Hepatocyte (in vitro differentiated cells): ENCODE results near the gene FREM1.

Experiments
- EZH2 ChIP-seq: fragments of 200-600 bp; sonication (generic); IDR thresholded peaks from 2 replicates; pipeline ENCODE4 v1.6.1; 2016; ENCODE audit warnings: antibody characterized with exemption, mild to moderate bottlenecking, borderline replicate concordance
- EZH2phosphoT487 ChIP-seq: fragments of 200-600 bp; sonication (generic); IDR thresholded peaks from one replicate; pipeline ENCODE4 v1.6.1; 2018; ENCODE audit warnings: antibody characterized with exemption, mild to moderate bottlenecking, low read depth, moderate library complexity; ENCODE audit not compliant: unreplicated experiment, severe bottlenecking
- TF ChIP-seq, protein P1 (sequence below): fragments of 200-600 bp; sonication (generic); IDR thresholded peaks from 2 replicates; pipeline ENCODE4 v1.5.1; 2016; ENCODE audit warnings: antibody characterized with exemption, mild to moderate bottlenecking; ENCODE audit not compliant: poor library complexity

DNA sequence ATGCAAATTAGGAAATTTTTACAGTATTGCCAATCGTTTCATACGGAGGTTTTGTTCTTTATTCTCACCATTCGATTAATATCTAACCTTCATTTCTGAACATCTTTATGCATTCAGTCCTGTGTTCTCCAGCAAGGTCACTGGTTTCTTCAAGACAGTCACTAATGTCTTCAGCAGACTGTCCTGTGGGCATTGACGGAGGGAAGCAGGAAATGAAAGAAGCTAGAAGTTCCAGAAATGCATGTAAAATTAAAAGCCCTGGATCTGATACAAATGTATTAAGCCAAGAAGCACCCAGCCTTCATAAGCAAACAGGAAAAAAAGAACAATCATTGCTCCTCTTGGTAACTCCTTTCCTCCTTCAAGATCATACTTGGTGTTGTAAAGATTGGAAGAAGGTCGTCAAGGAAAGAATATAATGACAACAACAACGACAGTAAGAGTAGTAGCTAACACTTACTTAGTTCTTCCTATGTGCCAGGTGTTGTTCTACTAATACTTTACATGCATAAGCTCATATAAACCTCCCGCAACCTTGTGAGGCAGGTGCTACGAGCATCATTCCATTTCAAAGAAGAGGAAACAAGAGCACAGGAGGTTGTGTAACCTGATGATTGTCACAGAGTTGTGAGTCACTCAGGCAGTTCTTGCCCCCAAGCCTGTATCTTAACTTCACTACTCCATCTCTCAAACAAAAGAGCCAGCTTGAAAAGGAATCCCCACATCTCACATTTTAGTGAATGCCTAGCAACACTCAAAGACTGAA lies 127.8 kb downstream of the FREM1 start:
- TF ChIP-seq, protein P1, sequence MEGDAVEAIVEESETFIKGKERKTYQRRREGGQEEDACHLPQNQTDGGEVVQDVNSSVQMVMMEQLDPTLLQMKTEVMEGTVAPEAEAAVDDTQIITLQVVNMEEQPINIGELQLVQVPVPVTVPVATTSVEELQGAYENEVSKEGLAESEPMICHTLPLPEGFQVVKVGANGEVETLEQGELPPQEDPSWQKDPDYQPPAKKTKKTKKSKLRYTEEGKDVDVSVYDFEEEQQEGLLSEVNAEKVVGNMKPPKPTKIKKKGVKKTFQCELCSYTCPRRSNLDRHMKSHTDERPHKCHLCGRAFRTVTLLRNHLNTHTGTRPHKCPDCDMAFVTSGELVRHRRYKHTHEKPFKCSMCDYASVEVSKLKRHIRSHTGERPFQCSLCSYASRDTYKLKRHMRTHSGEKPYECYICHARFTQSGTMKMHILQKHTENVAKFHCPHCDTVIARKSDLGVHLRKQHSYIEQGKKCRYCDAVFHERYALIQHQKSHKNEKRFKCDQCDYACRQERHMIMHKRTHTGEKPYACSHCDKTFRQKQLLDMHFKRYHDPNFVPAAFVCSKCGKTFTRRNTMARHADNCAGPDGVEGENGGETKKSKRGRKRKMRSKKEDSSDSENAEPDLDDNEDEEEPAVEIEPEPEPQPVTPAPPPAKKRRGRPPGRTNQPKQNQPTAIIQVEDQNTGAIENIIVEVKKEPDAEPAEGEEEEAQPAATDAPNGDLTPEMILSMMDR, result no peak
- TF ChIP-seq EZH2 (no peak), EZH2phosphoT487 (no peak)
